IgD-negative memory B cell (primary cell): Measurements from ENCODE around the gene TMEM190. TPM values are rescaled to one million over a fixed set of nuclear protein-coding genes. Genes with fewer than 3 reads are reported as not detected.

Experiments used
- H3K27ac Mint-ChIP-seq, 3 donors: one replicate each; pipeline ENCODE4 v1.8.0; 2020 to 2022; ENCODE audit warnings: mild to moderate bottlenecking in 3 of 3, mixed read lengths in 3 of 3, moderate library complexity in 1 of 3
- H3K27me3 Mint-ChIP-seq: one replicate; pipeline ENCODE4 v1.8.0; 2021; ENCODE audit warnings: mixed read lengths
- H3K36me3 Mint-ChIP-seq: one replicate; pipeline ENCODE4 v1.8.0; 2020; ENCODE audit warnings: mild to moderate bottlenecking, mixed read lengths
- H3K4me1 Mint-ChIP-seq, 3 donors: one replicate each; pipeline ENCODE4 v1.8.0; 2020 to 2022; ENCODE audit warnings: mixed read lengths in 3 of 3, mild to moderate bottlenecking in 1 of 3
- H3K4me3 Mint-ChIP-seq, 4 donors: one replicate each; pipeline ENCODE4 v1.8.0; 2020 to 2022; ENCODE audit warnings: mild to moderate bottlenecking in 4 of 4, mixed read lengths in 4 of 4, moderate library complexity in 3 of 4
- H3K9me3 Mint-ChIP-seq, 3 donors: one replicate each; pipeline ENCODE4 v1.8.0; 2020 to 2021; ENCODE audit warnings: mixed read lengths in 3 of 3, mild to moderate bottlenecking in 1 of 3
- polyA plus RNA-seq: library from polyadenylated mRNA; unstranded; fragments of 300-500 nt; fragmentation: Illumina TruSeq; gene quantifications from one replicate; pipeline ENCODE4 v1.2.3, GENCODE V29; 2021

Gene TMEM190
- polyA plus RNA-seq, 1 donor from 2014 or later: not detected

DNA sequence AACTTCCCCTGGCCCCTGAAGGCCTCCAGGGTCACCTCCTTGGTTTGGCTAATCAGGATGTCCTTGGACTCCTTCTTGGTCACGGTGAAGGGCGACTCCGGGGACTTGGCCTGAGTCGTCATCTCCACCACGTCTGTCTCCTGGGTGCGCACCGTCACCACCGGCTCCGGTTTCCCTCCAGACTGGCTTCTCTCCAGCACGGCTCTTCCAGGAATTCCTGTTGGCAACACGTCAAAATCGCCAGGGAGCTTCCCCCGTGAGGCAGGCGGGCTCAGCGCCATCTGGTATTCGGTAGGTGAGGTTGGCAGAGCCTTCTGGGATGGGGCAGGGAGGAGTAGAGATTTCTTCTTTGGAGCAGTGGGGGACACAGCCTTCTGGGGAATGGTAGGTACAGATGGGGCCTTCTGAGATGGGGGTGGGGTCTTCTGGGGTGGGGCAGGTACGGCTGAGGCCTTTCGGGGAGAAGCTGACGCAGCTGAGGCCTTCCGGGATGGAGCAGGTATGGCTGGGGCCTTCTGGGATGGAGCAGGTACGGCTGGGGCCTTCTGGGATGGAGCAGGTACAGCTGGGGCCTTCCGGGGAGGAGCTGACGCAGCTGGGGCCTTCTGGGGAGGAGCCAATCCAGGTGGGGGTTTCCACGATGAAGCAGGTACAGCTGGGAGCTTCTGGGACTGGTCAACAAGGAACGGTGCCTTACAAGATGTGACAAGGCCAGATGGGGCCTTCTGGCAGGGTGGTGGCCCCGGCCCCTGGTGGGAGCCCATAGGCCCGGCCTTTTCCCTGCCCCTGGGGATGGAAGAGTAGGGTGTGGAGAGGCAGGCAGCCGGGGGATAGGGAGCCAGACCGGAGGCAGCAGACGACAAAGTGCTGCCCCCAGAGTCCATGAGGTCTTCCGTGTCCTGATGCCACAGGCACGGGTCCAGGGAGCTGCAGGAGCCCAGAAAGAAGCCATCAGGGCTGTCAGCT is 17.4 kb upstream of the TMEM190 start:
- Mint-ChIP-seq H3K9me3 (peaks cover 0 to 2% (median 0%) of the 10 kb centered on the region in 3 donors), H3K4me1 (no peaks in the 10 kb centered on the region), H3K36me3 (peaks cover 2% of the 10 kb centered on the region), H3K4me3 (no peak overlapping the region), H3K27ac (no peak overlapping the region), H3K27me3 (peaks cover 22% of the 10 kb centered on the region)

GRCh38 chr19:55360902-55361301 is 15.7 kb upstream of the TMEM190 start:
- H3K36me3 Mint-ChIP-seq: peaks cover 2% of the 10 kb centered on the region
- no peak overlapping the region for H3K27ac Mint-ChIP-seq
- H3K4me3 Mint-ChIP-seq: no peak overlapping the region
- H3K9me3 Mint-ChIP-seq: peaks cover 0 to 2% (median 0%) of the 10 kb centered on the region in 3 donors
- no peaks in the 10 kb centered on the region for H3K4me1 Mint-ChIP-seq
- peaks cover 19% of the 10 kb centered on the region for H3K27me3 Mint-ChIP-seq

- H3K4me3 Mint-ChIP-seq: peak overlapping the region in 1 of 4 donors; percentile 54
- H3K27me3 Mint-ChIP-seq: peaks cover 10% of the 10 kb centered on the region
Observed at GRCh38 chr19:55362174-55362989, 14.2 kb upstream of the TMEM190 start.

GRCh38 chr19:55362990-55363716 is 13.5 kb upstream of the TMEM190 start, which contains the start of gene GARIN5B:
GARIN5B (minus strand) TSS chr19:55363260; CDS start chr19:55363066, 194 bp downstream.
- H3K4me3 Mint-ChIP-seq: peak within 1 kb of the TSS in 1 of 4 donors; percentile 54
- no peaks in the 10 kb centered on the region for H3K9me3 Mint-ChIP-seq
- no peak within 1 kb of the TSS for H3K27ac Mint-ChIP-seq
- H3K27me3 Mint-ChIP-seq: peaks cover 12% of the 10 kb centered on the region
- no peaks in the 10 kb centered on the region for H3K36me3 Mint-ChIP-seq
- no peaks in the 10 kb centered on the region for H3K4me1 Mint-ChIP-seq

More at GRCh38 chr19:55362174-55362989, 14.2 kb upstream of the TMEM190 start:
- H3K27ac Mint-ChIP-seq: no peak overlapping the region
- H3K9me3 Mint-ChIP-seq: peaks cover 0 to 2% (median 0%) of the 10 kb centered on the region in 3 donors
- no peaks in the 10 kb centered on the region for H3K4me1 Mint-ChIP-seq
- peaks cover 2% of the 10 kb centered on the region for H3K36me3 Mint-ChIP-seq

DNA sequence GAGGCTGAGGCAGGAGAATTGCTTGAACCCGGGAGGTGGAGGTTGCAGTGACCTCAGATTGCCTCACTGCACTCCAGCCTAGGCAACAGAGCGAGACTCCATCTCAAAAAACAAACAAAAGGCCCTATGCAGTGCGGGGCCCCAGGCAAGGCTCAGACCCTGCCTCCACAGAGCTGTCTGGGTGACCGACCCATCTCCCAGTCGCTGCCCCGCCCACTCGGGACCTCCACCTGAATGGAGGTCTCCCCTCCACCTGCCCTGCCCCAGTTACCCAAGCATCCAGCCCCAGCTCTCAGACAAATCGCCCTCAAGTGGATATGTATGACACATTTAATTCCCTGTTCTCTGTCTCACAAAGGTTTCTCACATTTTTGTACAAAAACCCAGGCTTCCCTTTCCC is 11.4 kb upstream of the TMEM190 start:
- H3K4me3 Mint-ChIP-seq: no peak overlapping the region
- H3K27ac Mint-ChIP-seq: no peak overlapping the region

DNA sequence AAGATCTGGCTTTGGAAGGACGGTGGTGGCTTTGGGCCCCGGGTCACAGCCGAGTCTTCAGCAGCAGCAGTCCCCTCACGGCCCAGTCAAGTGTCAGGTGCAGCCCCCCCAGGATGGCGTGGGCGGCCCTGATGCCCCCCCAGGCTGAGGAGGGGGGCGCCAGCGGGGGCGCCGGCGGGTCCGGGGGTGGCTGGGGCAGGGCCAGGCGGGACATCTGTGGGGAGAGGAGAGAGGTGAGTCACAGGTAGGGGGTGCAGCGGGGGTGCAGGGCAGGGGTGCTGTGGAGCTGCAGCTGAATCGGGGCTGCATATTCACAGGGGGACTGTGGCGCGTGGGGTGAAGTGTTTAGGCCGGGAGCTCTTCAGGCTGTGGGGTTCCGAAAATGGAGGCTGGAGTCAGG is 10.7 kb upstream of the TMEM190 start:
- peaks cover 0 to 5% (median 4%) of the 10 kb centered on the region in 3 donors for H3K4me1 Mint-ChIP-seq
- peaks cover 0 to 2% (median 0%) of the 10 kb centered on the region in 3 donors for H3K9me3 Mint-ChIP-seq

More for the DNA sequence above, 11.4 kb upstream of the TMEM190 start:
- peaks cover 16% of the 10 kb centered on the region for H3K27me3 Mint-ChIP-seq
- peaks cover 0 to 2% (median 0%) of the 10 kb centered on the region in 3 donors for H3K9me3 Mint-ChIP-seq
- H3K36me3 Mint-ChIP-seq: no peaks in the 10 kb centered on the region
- H3K4me1 Mint-ChIP-seq: peaks cover 0 to 4% (median 2%) of the 10 kb centered on the region in 3 donors

GRCh38 chr19:55366790-55367189 is 9.8 kb upstream of the TMEM190 start:
- Mint-ChIP-seq H3K4me3 (no peak overlapping the region), H3K36me3 (no peaks in the 10 kb centered on the region), H3K4me1 (peaks cover 0 to 7% (median 4%) of the 10 kb centered on the region in 3 donors), H3K27me3 (peaks cover 20% of the 10 kb centered on the region), H3K9me3 (peaks cover 0 to 2% (median 0%) of the 10 kb centered on the region in 3 donors), H3K27ac (peak overlapping the region in 1 of 3 donors; percentile 65)

More for the DNA sequence above, 10.7 kb upstream of the TMEM190 start:
- Mint-ChIP-seq H3K27ac (peak overlapping the region in 1 of 3 donors; percentile 31), H3K4me3 (no peak overlapping the region), H3K27me3 (peaks cover 18% of the 10 kb centered on the region), H3K36me3 (no peaks in the 10 kb centered on the region)

GRCh38 chr19:55368106-55368505 is 8.5 kb upstream of the TMEM190 start:
- peaks cover 24% of the 10 kb centered on the region for H3K27me3 Mint-ChIP-seq
- H3K9me3 Mint-ChIP-seq: peaks cover 0 to 4% (median 0%) of the 10 kb centered on the region in 3 donors
- no peaks in the 10 kb centered on the region for H3K36me3 Mint-ChIP-seq
- peaks cover 0 to 7% (median 4%) of the 10 kb centered on the region in 3 donors for H3K4me1 Mint-ChIP-seq
- H3K27ac Mint-ChIP-seq: no peak overlapping the region
- H3K4me3 Mint-ChIP-seq: peak overlapping the region in 2 of 4 donors; percentile 17 to 60

- peaks cover 28% of the 10 kb centered on the region for H3K27me3 Mint-ChIP-seq
Observed at GRCh38 chr19:55368701-55369563, 7.7 kb upstream of the TMEM190 start.

GRCh38 chr19:55369653-55370304 is 6.8 kb upstream of the TMEM190 start:
- Mint-ChIP-seq H3K4me3 (peak overlapping the region in 3 of 4 donors; percentile 50 to 90 (median 76)), H3K27me3 (peaks cover 29% of the 10 kb centered on the region), H3K4me1 (peaks cover 0 to 9% (median 7%) of the 10 kb centered on the region in 3 donors), H3K36me3 (no peaks in the 10 kb centered on the region), H3K27ac (no peak overlapping the region), H3K9me3 (peaks cover 0 to 4% (median 0%) of the 10 kb centered on the region in 3 donors)

More at GRCh38 chr19:55368701-55369563, 7.7 kb upstream of the TMEM190 start:
- peaks cover 0 to 4% (median 0%) of the 10 kb centered on the region in 3 donors for H3K9me3 Mint-ChIP-seq
- H3K4me1 Mint-ChIP-seq: peaks cover 0 to 9% (median 7%) of the 10 kb centered on the region in 3 donors
- H3K4me3 Mint-ChIP-seq: peak overlapping the region in 1 of 4 donors; percentile 68
- no peak overlapping the region for H3K27ac Mint-ChIP-seq
- H3K36me3 Mint-ChIP-seq: no peaks in the 10 kb centered on the region

DNA sequence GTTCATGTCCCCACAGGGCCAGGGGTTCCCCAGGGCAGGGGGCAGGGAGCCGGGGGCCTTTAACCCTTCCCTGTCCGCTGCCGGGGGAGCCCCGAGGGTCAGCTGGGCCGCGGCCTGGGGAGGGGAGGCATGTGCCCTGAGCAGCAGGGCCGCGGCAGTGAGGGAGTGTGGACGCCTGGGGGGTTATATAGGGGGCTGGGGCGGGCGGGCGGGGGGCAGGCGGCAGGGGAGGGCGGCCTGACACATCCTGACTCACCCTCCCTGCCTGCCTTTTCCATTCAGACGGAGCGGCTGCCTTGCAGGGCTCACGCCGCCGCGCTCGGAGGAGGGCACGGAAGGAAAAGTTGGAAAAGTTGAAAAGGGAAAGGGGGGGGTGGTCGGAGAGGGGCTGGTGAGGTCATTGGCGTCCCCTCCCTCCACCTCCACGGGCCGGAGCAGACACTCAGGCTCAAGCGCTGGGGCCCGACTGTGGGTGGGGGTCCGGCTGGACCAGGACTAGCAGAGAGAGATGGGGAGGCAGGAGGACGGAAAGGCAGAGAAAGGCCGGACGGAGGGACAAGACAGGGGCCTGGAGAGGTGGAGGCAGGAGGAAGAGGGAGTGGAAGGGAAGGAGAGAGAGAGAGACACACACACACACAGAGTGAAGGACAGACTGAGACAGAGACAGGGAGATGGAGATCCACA is 6.2 kb upstream of the TMEM190 start, which contains the start of gene IL11:
Gene IL11 (minus strand): TSS at position 159 of the 684 bp plus-strand sequence. CDS start 153 bp downstream, at position 6.
- Mint-ChIP-seq H3K27ac (peak within 1 kb of the TSS in 1 of 3 donors; percentile 2), H3K36me3 (no peaks in the 10 kb centered on the region), H3K9me3 (peaks cover 0 to 4% (median 0%) of the 10 kb centered on the region in 3 donors), H3K4me3 (peak within 1 kb of the TSS; percentile 8 to 90 (median 63)), H3K4me1 (peaks cover 0 to 9% (median 7%) of the 10 kb centered on the region in 3 donors), H3K27me3 (peaks cover 28% of the 10 kb centered on the region)

DNA sequence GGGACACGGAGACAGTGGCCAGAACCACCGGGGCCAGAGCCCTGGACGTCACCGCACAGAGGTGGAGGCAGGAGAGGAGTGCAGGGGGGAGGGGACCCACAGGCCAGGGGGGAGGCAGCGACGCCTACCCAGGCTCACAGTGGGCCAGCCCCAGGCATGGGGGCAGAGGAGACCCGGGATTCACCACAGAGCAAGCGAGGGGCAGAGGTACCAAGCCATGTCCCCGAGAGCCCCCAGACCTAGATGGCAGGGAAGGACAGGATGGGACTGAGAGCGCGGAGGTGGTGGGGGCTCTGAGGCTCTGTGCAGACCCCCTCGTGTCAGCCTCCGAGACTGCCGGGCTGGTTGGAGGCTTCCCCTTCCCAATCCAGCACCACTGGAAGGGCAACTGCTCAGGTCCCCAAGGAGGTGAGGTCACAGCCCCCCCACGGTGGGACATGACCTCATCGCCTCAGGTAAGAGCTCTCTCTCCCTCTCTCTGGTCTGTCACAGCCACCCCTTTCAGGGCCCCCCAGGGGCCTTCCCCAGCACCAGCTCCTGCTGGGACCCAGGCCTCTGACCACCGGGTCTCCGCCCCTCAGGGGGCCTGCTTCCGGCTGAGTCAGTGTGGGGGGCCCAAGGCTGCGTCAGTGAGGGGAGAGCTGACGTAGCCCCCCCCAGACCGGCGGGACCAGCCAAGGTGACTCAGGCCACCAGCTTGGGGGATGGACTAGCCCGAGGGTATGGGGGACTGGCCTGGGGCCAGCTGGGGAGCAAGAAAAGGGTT is 4.1 kb upstream of the TMEM190 start:
- no peaks in the 10 kb centered on the region for H3K36me3 Mint-ChIP-seq
- peaks cover 0 to 4% (median 0%) of the 10 kb centered on the region in 3 donors for H3K9me3 Mint-ChIP-seq
- H3K4me1 Mint-ChIP-seq: peaks cover 0 to 9% (median 7%) of the 10 kb centered on the region in 3 donors
- no peak overlapping the region for H3K27ac Mint-ChIP-seq
- H3K4me3 Mint-ChIP-seq: peak overlapping the region in 1 of 4 donors; percentile 54
- peaks cover 25% of the 10 kb centered on the region for H3K27me3 Mint-ChIP-seq
